ENCODE data around the gene RFK.

RFK gene

DNA sequence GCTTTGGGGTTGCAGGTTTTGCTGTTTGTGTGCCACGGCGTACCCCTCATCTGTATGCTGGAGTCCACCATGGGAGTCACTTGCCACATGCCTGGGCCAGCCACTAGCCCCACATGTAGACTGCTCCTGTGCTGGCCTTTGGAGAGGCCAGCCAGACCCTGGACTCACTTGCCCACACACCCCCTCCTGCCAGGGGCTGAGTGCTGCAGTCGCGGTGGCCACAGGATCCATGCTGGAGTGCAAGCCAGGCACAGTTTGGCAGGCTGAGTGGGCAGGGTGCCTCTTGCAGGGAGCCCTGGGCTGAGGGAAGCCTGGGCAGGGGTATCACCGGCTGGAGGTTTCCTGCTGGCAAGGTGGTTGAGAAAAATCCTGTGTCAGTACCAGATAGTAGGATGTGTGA lies 39.2 kb upstream of the RFK start:
- TF ChIP-seq, protein P1, sequence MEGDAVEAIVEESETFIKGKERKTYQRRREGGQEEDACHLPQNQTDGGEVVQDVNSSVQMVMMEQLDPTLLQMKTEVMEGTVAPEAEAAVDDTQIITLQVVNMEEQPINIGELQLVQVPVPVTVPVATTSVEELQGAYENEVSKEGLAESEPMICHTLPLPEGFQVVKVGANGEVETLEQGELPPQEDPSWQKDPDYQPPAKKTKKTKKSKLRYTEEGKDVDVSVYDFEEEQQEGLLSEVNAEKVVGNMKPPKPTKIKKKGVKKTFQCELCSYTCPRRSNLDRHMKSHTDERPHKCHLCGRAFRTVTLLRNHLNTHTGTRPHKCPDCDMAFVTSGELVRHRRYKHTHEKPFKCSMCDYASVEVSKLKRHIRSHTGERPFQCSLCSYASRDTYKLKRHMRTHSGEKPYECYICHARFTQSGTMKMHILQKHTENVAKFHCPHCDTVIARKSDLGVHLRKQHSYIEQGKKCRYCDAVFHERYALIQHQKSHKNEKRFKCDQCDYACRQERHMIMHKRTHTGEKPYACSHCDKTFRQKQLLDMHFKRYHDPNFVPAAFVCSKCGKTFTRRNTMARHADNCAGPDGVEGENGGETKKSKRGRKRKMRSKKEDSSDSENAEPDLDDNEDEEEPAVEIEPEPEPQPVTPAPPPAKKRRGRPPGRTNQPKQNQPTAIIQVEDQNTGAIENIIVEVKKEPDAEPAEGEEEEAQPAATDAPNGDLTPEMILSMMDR (IDR thresholded peaks at IDR 0.05; ENCODE audit: extremely low read depth, insufficient read depth, missing control alignments): no peak
- no peak for DNase-seq (ENCODE audit: low spot score)
- in situ Hi-C loops (cut with MboI; ENCODE audit: low pct_unique_long_range_greater_than_20kb, low sequenced_read_pairs, unreplicated experiment): no loop called here

DNA sequence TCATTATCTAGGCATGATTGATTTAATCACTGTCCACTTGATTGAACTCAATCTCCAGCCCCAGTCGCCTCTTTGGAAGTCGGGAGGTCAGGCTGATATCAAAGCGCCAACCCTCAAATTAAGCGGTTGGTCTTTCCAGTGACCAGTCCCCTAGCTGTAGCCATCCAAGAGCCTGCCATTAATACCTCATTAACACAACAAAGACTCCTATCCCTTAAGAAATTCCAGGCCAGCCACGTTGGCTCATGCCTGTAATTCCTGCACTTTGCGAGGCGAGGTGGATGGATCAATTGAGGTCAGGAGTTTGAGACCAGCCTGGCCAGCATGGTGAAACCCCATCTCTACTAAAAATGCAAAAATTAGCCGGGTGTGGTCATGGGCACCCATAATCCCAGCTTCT lies 37.4 kb upstream of the RFK start:
- TF ChIP-seq, protein P1 (IDR thresholded peaks at IDR 0.05; ENCODE audit: extremely low read depth, insufficient read depth, missing control alignments): no peak
- no peak for DNase-seq (ENCODE audit: low spot score)
- in situ Hi-C loops (cut with MboI; ENCODE audit: low pct_unique_long_range_greater_than_20kb, low sequenced_read_pairs, unreplicated experiment): no loop called here

GRCh38 chr9:76426807-76427419 lies 32.7 kb upstream of the RFK start:
- in situ Hi-C loops (cut with MboI; ENCODE audit: low pct_unique_long_range_greater_than_20kb, low sequenced_read_pairs, unreplicated experiment): no loop called here
- no peak for DNase-seq (ENCODE audit: low spot score)
- TF ChIP-seq, protein P1 (IDR thresholded peaks at IDR 0.05; ENCODE audit: extremely low read depth, insufficient read depth, missing control alignments): no peak

DNA sequence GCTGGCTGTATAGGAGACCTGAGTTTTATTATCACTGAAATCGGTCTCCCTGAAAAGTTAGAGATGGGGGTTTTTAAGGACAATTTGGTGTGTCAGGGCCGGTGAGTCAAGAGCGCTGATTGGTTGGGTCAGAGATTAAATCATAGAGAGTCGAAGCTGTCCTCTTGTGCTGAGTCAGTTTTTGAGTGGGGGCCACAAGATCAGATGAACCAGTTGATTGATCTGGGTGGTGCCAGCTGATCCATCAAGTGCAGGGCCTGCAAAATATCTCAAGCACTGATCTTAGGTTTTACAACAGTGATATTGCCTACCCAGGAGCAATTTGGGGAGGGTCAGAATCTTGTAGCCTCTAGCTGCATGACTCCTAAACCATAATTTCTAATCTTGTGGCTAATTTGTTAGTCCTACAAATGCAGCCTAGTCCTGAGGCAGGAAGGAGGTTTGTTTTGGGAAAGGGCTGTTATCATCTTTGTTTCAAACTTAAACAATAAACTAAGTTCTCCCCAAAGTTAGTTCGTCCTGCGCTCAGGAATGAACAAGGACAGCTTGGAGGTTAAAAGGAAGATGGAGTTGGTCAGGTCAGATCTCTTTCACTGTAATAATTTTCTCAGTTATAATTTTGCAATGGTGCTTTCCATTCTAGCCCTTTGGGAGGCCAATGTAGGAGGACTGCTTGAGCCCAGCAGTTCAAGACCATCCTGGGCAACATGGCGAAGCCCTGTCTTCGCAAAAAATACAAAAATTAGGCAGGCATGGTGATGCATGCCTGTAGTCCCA lies 31.6 kb upstream of the RFK start:
- in situ Hi-C loops (cut with MboI; ENCODE audit: low pct_unique_long_range_greater_than_20kb, low sequenced_read_pairs, unreplicated experiment): no loop called here
- no peak for DNase-seq (ENCODE audit: low spot score)
- TF ChIP-seq, protein P1 (IDR thresholded peaks at IDR 0.05; ENCODE audit: extremely low read depth, insufficient read depth, missing control alignments): no peak

- TF ChIP-seq, protein P1 (IDR thresholded peaks at IDR 0.05; ENCODE audit: extremely low read depth, insufficient read depth, missing control alignments): no peak
Observed at GRCh38 chr9:76424491-76424890, 30.3 kb upstream of the RFK start.

GRCh38 chr9:76423216-76424177 lies 29.3 kb upstream of the RFK start:
- DNase-seq (ENCODE audit: low spot score): no peak
- TF ChIP-seq, protein P1 (IDR thresholded peaks at IDR 0.05; ENCODE audit: extremely low read depth, insufficient read depth, missing control alignments): no peak
- in situ Hi-C loops (cut with MboI; ENCODE audit: low pct_unique_long_range_greater_than_20kb, low sequenced_read_pairs, unreplicated experiment): no loop called here

More at GRCh38 chr9:76424491-76424890, 30.3 kb upstream of the RFK start:
- no peak for DNase-seq (ENCODE audit: low spot score)
- in situ Hi-C loops (cut with MboI; ENCODE audit: low pct_unique_long_range_greater_than_20kb, low sequenced_read_pairs, unreplicated experiment): no loop called here
